CD4-positive, alpha-beta T cell treated with Interleukin-6 for 4 hours (primary cell): Measurements from ENCODE around the gene VCL.
A peak's percentile ranks its signal among the peaks of the same experiment; 100 is the strongest.
"Not testable (repeated sequence)": the region's sequence is repeated elsewhere in the genome, so short reads cannot be mapped to it uniquely, and the experiment has no call there.

Experiments
- DNase-seq: peaks from one replicate; pipeline ENCODE4 v3.0.0-alpha.2; 2020; ENCODE audit warnings: mixed read lengths

VCL gene

DNA sequence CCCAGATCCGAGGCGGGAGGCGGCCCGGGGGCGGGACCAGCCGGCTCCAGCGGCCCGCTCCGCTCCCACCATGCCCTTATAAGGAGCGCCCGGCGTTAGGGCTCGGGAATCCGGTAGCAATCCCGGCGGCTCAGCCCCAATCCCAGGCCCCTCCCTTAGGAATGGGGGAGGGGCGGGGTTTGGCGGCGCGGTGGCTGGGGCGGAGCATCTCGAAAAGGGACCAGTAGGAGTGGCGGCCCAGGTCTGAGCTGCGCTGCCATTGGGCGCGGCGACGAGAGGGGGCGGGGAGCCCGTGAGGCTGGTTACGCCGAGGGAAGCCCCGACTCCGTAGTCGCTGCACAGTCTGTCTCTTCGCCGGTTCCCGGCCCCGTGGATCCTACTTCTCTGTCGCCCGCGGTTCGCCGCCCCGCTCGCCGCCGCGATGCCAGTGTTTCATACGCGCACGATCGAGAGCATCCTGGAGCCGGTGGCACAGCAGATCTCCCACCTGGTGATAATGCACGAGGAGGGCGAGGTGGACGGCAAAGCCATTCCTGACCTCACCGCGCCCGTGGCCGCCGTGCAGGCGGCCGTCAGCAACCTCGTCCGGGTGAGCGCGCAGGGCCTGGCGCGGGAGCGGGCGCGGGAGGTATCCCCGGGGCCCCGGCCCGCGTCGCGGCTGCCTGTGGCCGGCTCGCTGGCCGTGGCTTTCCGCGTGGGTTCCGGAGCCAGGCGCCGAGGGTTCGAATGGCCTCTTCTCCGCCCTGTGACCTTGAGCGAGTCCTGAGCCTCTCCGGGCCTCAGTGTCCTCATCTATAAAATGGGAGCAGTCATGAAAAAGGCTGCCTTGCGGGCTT is at the start of gene VCL:
TSS of gene VCL (plus strand) at position 330 of the 836 bp plus-strand sequence. CDS start at position 422, 92 bp downstream.
- DNase-seq = peak; percentile 97

DNA sequence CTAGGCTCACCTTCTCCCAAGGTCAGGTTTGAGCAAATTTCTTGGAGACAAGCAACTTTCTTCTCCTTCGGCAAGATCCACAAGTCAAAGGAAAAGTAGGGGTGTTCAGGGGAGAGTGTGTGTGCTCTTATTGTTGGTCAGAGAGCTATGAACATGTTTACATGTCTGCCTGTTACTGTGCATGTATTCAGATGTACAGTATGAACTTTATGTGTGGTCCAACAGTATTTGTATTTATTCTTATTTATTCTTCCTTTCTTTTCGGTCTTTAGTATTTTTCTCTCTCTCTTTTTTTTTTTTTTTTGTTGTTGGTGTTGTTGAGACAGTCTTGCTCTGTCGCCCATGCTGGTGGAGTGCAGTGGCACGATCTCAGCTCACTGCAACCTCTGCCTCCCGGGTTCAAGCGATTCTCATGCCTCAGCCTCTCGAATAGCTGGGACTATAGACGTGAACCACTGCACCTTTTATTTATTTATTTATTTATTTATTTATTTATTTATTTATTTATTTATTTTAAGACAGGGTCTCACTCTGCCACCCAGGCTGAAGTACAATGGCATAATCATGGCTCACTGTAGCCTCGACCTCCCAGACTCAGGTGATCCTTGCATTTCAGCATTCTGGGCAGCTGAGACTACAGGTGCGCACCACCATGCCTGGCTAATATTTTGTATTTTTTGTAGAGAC is 48.8 kb upstream of the VCL start:
- no peak for DNase-seq

DNA sequence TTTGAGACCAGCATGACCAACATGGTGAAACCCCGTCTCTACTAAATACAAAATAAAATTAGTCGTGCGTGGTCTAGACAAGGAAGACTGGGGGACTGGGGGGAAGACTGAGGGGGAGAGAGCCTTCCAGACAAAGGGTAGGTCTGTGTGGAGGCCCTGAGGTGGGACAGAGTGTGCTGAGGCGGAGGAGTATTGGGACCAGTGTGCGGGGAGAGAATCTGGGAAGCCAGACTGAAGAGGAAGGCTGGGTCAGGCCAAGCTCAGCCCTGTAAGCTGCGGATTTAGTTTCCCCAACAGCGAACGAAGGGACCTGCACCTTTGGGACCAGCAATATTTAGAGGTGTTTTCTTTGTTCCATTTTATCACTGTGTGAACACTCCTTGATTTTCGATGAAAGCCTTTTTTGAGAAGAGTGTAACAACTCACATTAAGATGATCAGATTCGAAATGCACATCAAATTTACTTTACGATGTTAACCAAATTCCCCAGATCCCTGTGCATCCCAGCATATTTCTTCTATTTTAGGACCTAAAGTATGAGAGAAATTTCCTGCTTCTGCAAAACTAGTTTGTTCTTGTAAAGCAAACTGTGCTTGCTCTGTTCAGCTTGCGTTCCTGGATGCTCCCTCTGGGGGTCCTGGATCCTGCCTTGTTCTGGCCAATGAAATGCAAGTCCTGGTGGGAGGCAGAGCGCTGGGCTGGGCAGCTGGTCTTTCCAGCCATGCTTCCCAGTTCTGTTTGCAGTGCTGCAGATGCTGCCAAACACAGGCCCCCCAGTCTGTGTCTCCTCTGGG is 47.6 kb upstream of the VCL start:
- DNase-seq = no peak

DNA sequence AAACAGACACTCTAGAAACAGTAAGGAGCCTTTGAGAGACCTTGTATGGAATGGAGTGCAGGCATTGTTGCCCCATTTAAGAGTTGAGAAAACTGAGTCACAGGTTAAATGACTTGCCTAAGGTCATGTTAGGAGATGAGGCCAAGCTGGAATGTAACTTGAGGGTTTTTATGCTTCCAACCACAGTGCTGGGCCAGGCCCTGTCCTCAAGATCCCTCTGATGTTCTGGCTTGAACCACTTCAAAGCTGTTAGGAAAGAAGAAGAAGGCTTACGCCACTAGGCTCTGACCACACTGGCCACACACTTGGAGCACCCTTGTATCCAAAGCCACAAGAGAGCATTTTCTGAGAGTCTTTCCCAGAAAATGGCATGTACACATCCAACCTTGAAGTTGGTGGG is 44.3 kb upstream of the VCL start:
- DNase-seq = no peak

DNA sequence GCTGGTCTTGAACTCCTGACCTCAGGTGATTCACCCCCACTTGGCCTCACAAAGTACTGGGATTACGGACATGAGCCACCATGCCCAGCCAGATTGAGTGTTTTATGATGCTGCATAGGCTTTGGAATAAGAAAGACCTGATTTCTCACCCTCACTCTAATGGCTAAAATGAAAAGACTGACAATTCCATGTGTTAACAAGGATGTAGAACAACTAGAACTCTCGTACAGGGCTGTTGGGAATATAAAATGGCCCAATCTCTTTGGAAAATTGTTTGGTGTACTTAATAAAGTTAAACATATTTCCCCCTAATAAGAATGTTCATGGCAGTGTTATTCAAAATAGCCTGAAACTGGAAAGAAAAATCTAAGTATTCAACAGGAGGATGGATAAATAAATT is 43.2 kb upstream of the VCL start:
- DNase-seq = no peak

DNA sequence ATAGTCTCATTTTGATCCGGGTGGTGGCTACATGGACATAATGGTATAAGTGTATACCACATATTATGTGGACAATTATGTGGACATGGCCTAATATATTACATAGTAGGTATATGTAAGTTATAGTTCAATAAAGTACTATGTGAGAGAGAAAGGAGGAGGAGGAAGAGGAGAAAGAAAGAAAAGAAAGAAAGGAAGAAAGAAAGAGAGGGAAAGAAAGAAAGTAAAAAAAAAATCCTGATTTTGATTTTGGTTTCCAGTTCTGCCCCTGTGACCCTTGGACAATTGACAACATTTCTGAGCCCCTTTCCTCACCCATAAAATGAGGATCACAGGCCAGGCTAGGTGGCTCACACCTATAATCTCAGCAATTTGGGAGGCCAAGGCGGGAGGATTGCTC is 42.2 kb upstream of the VCL start:
- DNase-seq = no peak

DNA sequence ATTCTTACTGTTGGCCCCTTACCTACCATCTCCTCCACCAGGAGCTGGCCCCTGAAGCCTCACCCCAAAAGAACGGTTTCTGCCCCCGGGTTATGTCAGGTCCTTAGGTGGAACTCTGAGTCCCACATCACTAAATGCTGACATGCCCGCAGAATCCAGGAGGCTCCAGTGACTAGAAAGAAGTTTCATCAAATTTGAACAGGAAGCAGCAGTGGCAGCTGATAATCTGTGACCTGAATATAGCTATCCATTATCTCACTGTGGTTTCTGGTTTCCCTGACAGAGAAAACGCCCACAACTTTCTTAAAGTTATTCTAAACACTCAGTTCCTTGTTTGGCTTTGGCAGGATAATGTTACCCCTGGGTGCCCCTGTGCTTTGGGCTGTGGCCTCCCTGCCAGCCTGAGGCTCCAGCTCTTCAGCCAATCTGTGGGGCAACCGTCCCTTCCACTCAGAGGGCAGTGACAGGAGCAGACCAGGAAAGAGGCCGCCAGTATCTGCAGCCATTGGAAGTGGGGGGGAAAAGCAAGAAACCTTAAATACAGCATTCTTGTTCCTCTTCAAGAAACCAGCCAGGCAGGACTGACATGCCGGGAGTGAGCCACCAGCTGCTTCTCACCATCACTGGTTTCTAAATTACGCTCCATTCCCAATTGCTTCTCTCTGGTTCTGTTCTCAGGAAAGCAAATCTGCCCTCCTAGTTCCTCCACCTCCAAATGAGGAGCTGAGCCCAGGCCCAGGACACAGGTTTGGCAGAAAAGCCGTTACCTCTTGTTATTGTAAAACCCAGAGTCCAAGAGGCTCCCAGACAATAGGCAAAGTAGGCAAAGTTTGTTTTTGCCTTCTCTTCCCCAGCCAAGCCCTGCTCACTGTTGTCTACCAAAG is 41.2 kb upstream of the VCL start:
- DNase-seq = peak; percentile 29

DNA sequence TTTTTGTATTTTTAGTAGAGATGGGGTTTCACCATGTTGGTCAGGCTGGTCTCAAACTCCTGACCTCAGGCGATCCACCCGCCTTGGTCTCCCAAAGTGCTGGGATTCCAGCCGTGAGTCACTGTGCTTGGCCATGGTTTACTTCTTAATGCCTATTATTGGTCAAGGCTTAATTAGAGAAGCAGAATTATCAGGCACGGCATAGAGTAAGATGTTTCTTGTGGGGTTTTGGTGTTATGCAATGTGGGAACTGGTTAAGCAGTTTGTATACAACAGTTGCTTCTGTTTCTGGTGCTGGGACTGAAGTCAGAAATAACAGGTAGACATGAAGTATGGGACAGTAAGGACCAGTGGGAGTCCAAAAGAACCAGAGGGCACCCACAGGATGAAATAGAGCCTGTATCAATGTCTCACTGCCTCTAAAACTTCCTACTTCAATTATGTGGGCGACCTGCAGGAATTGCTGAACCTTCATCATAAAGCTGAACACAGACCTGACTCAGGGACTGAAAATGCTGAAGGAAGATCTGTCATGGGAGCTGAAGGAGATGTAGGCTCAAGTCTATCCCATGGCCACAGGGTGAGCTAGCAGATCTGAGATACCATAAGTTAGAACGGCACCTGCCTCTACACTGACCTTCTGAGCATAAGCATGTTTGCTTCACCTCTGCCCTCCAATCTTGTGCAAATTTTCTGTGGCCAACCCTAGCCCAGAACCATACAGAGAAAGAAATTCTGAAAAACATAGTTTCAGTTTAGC is 38.3 kb upstream of the VCL start:
- no peak for DNase-seq

DNA sequence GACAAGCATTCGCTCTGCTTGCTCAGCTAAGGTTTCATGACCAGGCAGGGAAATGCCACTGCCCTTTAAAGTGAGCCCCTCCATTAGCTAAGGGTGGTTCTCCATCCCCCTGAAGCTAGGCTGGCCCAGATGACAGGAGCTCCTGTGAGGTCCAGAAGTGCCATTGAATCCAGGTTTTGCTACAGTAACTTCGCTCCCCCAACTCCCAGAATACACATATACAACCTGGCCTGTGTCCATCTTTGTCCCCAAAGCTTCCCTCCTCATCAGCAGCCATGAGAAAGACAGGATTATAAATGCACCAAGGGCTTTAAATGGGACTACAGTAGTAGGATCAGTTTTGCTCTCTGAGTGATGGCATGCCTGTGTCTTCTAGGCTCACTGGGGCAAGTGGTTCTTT is 35.5 kb upstream of the VCL start:
- no peak for DNase-seq

DNA sequence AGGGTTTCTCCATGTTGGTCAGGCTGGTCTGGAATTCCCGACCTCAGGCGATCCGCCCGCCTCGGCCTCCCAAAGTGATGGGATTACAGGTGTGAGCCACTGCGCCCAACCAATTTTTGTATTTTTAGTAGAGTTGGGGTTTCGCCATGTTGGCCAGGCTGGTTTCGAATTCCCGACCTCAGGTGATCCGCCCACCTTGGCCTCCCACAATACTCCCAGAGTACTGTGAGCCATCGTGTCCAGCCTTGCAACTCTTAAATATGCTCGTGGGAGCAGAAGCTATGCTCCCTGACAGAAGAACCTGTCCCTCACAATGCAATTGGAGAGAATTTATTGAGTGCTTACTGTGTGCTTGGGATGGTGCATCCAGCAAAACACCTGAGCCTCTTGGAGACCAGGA is 34.4 kb upstream of the VCL start:
- not testable (repeated sequence) for DNase-seq

DNA sequence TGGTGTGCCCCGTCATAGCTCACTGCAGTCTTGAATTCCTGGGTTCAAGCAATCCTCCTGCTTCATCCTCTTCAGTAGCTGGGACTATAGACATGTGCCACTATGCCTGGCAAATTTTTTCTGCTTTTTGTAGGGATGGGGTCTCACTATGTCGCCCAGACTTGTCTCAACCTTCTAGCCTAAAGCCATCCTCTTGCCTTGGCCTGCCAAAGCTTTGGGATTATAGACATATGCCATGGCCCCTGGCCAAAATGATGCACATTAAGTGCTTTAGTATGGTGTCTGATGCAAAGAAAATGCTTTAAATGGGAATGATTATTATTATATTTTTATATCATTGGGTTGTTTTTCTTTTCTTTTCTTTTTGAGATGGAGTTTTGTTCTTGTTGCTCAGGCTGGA is 33.2 kb upstream of the VCL start:
- no peak for DNase-seq

DNA sequence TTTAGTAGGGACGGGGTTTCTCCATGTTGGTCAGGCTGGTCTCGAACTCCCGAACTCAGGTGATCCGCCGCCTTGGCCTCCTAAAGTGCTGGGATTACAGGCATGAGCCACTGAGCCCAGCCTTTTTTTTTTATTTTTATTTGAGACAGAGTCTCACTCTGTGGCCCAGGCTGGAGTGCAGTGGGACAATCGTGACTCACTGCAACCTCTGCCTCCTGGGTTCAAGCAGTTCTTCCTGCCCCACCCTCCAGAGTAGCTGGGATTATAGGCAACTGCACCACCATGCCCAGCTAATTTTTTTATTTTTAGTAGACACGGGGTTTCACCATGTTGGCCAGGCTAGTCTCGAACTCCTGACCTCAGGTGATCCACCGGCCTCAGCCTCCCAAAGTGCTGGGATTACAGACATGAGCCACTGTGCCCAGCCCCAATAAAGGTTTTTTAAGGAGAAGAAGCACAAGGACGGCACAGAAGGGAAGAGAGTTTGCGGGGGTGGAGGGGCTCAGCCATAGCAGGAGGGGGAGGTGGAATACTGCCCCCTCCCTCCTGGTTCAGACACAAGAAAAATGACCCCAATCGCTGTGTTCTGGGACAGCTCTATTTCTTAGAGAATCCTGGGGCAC is 32.5 kb upstream of the VCL start:
- DNase-seq = not testable (repeated sequence)

DNA sequence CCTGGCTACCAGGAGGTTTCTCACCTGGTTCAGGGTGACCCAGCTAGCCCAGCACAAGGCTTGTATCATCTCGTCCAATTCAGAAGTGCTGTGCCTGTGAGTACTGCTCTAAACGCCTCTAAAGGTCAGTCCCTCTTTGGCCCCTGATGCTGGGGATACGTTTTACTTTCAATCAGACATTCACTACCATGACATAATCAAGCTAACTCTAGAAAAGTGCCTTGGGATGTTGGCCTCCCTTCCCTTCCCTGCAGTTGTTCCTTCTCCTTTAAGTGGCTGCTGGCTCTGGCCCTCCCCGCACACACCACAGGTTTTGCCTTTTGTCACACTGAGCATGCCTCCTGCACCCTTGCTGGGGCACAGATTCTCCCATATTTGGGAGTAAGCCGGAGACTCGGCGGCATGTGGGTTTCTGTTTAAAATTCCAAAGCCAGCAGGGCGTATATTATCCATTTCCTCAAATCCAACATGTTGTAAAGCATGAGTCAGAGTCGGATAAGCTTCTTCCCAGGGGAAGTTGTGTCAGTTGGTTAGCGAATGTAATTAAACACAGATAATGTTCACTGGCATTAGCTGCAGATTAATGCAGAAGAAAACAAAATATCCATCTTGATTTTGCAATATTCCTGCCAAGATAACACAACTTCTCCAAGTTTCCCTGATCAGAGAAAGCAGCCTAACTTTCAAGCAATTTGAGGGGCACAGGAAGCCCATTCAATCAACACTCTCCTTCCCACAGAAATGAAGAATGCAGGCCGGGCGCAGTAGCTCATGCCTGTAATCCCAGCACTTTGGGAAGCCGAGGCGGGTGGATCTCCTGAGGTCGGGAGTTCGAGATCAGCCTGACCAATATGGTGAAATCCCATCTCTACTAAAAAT is 31.8 kb upstream of the VCL start:
- no peak for DNase-seq

DNA sequence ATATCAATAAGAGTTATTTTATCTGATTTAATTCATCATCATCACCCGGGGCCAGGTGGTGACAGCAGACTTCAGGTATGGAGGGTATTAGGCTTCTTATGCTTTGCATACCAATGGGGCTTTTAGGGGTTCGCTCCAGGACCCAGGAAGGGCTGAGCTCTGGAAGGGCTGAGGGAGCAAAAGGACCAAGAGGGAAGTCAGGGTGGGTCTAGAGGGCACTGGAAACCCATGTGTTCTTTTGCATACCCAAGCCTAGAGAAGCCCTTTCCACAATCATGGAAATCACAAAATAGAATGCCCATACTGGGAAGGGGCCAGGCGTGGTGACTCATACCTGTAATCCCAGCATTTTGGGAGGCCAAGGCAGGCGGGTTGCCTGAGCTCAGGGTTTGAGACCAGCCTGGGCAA is 30.9 kb upstream of the VCL start:
- DNase-seq = no peak

DNA sequence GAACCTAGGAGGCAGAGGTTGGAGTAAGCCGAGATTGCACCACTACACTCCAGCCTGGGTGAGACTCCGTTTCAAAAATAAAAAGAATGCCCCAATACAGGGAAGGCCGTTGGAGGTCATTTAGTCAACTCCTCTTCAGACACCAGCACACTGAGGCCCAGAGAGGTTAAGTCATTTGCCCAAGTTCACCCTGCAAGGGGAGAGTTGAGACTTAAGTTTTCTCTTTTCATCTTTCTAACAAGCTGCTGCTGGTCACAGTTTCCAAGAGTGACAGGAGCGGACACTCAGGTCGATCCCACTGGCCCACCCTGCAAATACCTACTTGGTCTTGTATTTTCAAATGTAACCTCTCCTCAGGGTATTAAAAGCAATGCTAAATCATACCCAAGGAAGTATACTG is 30.4 kb upstream of the VCL start:
- DNase-seq = no peak

DNA sequence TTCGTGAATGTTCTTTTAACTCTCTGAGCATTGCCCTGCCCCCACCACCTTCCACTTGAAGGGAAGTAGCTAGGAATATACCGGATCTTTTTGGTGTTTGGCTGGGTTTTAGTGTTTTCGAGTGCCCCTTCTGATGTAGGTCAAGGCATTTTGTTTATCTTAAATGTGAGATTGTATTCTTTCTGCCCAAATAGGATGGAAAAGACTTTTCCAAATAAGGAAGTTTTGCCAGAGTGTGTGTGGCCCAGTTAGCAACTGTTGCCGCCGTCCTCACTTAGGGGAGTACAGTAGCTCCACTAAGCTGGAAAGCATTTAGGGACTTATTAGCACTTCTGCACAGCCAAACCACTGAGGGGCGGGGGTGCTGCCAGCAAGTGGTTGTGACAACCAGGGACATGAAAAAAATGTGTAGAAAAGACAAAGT is 29.8 kb upstream of the VCL start:
- DNase-seq = no peak

DNA sequence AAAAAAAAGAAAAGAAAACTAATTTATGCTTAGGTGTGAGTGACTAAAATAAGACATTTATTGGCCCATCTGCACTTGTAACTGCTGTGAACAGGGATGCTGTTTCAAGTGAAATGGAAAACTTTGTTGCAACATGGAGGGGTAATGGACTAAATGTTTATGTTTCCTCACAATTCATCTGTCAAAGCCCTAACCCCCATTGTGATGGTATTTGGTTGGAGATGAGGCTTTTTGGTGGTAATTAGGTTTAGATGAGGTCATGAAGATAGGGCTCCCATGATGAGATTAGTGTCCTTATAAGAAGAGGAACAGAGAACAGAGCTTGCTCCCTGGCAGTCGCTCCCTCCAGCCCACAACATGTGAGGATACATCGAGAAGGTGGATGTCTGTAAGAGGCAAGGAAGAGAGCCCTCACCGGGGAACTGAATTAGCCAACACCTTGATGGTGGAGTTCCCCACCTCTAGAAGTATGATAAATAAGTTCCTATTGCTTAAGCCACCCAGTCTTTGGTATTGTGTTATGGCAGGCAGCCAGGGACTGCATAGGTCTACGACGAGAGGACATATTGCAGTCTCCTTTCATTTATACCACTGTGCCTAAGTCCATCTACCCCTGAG is 28.6 kb upstream of the VCL start:
- DNase-seq = no peak

DNA sequence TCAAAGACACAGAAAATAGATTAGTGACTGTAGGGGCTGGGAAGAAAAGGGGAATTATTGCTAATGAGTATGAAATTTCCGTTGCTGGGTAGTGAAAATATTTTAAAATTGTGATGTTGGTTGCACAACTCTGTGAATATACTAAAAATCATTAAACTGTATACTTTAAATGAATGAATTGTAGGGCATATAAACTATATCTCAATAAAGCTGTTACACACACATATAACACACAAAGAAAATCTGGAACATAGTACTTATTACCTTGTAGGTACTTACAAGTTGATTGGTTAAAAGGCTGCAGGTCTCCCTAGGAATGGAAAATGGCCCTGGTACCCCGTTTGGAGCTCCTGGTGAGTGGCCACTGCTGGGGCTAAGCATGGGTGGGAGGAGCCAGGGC is 27.1 kb upstream of the VCL start:
- DNase-seq = no peak

DNA sequence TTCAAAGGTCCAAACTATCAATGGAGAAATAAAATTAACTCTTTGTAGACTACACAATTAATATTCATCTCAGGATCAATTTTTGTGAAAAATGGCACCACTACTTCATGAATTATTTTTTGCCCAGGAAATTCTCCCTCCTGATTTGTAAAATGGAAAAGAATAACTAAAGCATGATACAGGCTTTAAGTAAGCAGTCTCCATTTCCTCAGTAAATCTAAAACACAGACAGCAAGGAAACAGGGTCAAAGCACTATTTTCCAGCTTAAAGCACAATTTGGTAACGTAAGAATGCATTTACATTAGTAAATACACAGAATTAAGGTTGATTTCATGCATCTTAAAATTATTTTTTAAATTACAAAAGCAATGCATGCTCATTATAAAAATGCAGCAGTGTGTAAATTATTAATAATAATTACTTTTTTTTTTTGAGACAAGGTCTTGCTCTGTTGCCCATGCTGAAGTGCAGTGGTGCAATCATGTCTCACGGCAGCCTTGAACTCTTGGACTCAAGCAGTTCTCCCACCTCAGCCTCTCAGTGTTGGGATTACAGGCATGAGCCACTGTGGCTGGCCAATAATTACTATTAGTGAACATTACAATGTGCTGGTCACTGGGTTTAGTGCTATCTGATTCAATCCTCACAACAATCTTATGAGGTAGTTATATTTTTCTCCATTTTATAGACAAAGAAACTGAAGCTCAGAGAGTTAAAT is 26.1 kb upstream of the VCL start:
- DNase-seq = no peak
